Body of pancreas (tissue), 4 donors: ENCODE results near the gene ZNF628. TPM values are rescaled to one million over a fixed set of nuclear protein-coding genes. Genes with fewer than 3 reads are reported as not detected.

ENCODE experiments used
- ATAC-seq: fragments of 150-250 bp; one replicate; pipeline ENCODE4 v1.9.1; 2016
- DNase-seq, 4 donors: peaks; one replicate each; pipeline ENCODE4 v3.0.0-alpha.2; 2019
- H3K27ac ChIP-seq, 4 donors: fragments of 200-600 bp; sonication (generic); 1 replicate in 3 of 4; 2 replicates in 1 of 4; pipeline versions ENCODE4 v1.5.1 to v1.6.1; 2016 to 2019; ENCODE audit warnings: mild to moderate bottlenecking in 1 of 4, mixed read lengths in 1 of 4, moderate library complexity in 1 of 4
- H3K27me3 ChIP-seq, 2 donors: fragments of 200-600 bp; sonication (generic); one replicate each; pipeline ENCODE4 v1.6.0; 2016; ENCODE audit warnings: mild to moderate bottlenecking in 1 of 2
- H3K36me3 ChIP-seq, 2 donors: fragments of 200-600 bp; sonication (generic); replicated peaks in 1 of 2; 2 replicates each; pipeline ENCODE4 v1.5.1; 2016; ENCODE audit warnings: low read depth in 2 of 2; ENCODE audit not compliant: insufficient read depth in 1 of 2
- H3K4me1 ChIP-seq: fragments of 200-600 bp; sonication (generic); one replicate; pipeline ENCODE4 v1.6.0; 2016
- H3K4me3 ChIP-seq, 2 donors: fragments of 200-600 bp; sonication (generic); 1 replicate in 1 of 2; 2 replicates in 1 of 2; pipeline ENCODE4 v1.5.1; 2016 to 2019
- H3K9me3 ChIP-seq, 3 donors: fragments of 200-600 bp; sonication (generic); 1 replicate in 2 of 3; 2 replicates in 1 of 3; pipeline ENCODE4 v1.5.1; 2016
- CTCF ChIP-seq, 7 experiments: fragments of 450-650 bp in 4 of 7; fragments of 200-600 bp in 3 of 7; sonication (generic) in 3 of 7; IDR thresholded peaks; one replicate each; pipeline ENCODE4 v1.5.1; 2016 to 2019; ENCODE audit warnings: antibody characterized with exemption in 7 of 7
- POLR2A ChIP-seq, 3 donors: fragments of 450-650 bp; IDR thresholded peaks; one replicate each; pipeline ENCODE4 v1.6.1; 2016; ENCODE audit warnings: antibody characterized with exemption in 3 of 3, mild to moderate bottlenecking in 2 of 3
- WGBS, 2 donors: methylation state at CpG; one replicate each; pipeline ENCODE4 v1.1.5; 2017; 5-methylcytosine and 5-hydroxymethylcytosine counted together
- intact Hi-C: fragments of 100-400 bp; cut with DNase I; formaldehyde crosslinking; loops from one replicate; pipeline ENCODE4 v1.15.1; 2023
- total RNA-seq, 2 donors: library from RNA; depleted of rRNA; stranded (reverse); fragments of >200 nt; gene quantifications; one replicate each; pipeline ENCODE4 v1.1.0, GENCODE V29; 2016

The ZNF628 gene
- total RNA-seq, 2 donors from 2014 or later, result 3.4 to 8.2 TPM

DNA sequence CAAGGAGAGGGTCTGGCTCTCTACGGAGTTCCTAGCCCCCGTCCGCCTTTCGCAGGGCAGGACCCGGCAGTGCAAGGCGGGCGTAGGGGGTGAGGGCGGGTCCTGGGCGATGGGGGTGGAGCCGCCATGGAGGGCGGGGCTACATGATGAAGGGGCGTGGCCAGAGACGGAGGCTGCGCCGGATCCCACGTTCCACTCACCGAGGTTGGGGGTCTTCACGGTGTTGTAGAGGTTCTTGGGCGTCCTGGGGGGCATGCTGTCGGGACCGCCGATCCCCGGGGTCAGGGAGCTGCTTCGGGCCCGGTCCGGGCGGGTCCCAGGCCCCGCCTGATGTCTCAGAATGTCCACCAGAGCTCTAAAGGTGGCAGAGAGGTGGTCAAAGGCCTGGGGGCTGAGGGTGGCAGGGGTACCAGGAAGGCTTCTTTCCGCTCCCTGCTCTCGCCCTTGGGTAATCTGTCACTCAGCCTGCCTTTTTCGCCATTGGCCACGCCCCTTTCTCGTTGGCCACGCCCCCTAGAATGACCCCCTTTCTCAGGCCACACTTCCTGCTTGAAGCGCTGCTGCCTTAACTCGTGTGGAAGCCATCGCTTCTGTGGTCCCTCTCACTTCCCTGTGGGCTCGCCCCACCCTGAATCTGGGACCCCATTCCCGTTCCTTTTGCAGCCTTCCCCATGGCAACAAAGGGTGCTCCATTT lies 35.9 kb upstream of the ZNF628 start:
- intact Hi-C loops, result no loop called here
- TF ChIP-seq CTCF (IDR thresholded peaks at IDR 0.05), result no peak
- TF ChIP-seq POLR2A (IDR thresholded peaks at IDR 0.05), result no peak
- WGBS, 2 donors, result 5 to 6% methylated on average over 11 to 38 of the region's 39 CpGs
- no peaks in the 10 kb centered on the region for H3K4me1 ChIP-seq
- H3K9me3 ChIP-seq, result no peaks in the 10 kb centered on the region
- DNase-seq (no peak), ATAC-seq (no peak)
- no peak overlapping the region for H3K27ac ChIP-seq
- H3K27me3 ChIP-seq, result peaks cover 0 to 26% of the 10 kb centered on the region in 2 donors
- no peak overlapping the region for H3K4me3 ChIP-seq
- no peaks in the 10 kb centered on the region for H3K36me3 ChIP-seq

- Histone ChIP-seq H3K27me3 (peaks cover 0 to 26% of the 10 kb centered on the region in 2 donors), H3K9me3 (no peaks in the 10 kb centered on the region), H3K36me3 (no peaks in the 10 kb centered on the region), H3K4me1 (no peaks in the 10 kb centered on the region), H3K27ac (no peak overlapping the region), H3K4me3 (no peak overlapping the region)
- 2 to 6% methylated on average over 21 of the region's 21 CpGs for WGBS, 2 donors
- TF ChIP-seq POLR2A (IDR thresholded peaks at IDR 0.05), result no peak
- no peak for TF ChIP-seq CTCF (IDR thresholded peaks at IDR 0.05)
- intact Hi-C loops, result no loop called here
- ATAC-seq (no peak), DNase-seq (no peak)
These were observed 35.1 kb upstream of the ZNF628 start for GRCh38 chr19:55441319-55441691.

DNA sequence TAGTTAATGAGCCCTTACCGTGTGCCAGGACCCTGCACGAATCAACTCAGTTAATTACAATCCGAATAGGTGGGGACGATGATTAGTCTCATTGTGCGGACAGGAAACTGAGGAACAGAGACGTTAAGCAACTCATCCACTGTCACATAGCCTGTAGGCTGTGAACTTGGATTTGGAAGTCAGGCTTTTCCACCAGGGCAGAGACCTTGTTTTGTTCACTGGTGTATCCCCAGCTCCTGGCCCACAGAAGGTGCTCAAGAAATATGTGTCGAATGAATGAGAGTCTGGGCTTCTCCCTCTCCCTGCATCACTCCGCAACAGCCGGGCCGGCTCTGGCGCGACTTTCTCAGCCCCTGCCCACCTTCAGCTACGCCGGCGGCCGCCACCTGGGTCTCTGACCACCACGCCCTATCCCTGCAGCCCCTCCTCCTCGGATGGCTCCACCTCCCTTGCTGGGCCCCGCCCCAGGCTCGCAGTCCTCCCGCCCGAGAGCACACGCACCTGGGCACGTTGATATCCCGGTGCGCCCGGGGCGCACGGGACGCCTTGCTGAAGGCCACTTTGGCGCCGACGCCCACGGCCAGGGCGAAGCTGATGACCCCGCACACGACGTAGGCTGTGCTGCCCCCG lies 34.6 kb upstream of the ZNF628 start:
- no peak for ATAC-seq
- no peak overlapping the region for H3K27ac ChIP-seq
- H3K27me3 ChIP-seq, result peaks cover 0 to 26% of the 10 kb centered on the region in 2 donors
- no peaks in the 10 kb centered on the region for H3K4me1 ChIP-seq
- no peaks in the 10 kb centered on the region for H3K9me3 ChIP-seq
- no peaks in the 10 kb centered on the region for H3K36me3 ChIP-seq
- 2 to 6% methylated on average over 7 to 39 of the region's 39 CpGs for WGBS, 2 donors
- TF ChIP-seq POLR2A (IDR thresholded peaks at IDR 0.05), result no peak
- no peak for TF ChIP-seq CTCF (IDR thresholded peaks at IDR 0.05)
- H3K4me3 ChIP-seq, result no peak overlapping the region
- intact Hi-C loops, result no loop called here
- DNase-seq, result no peak

DNA sequence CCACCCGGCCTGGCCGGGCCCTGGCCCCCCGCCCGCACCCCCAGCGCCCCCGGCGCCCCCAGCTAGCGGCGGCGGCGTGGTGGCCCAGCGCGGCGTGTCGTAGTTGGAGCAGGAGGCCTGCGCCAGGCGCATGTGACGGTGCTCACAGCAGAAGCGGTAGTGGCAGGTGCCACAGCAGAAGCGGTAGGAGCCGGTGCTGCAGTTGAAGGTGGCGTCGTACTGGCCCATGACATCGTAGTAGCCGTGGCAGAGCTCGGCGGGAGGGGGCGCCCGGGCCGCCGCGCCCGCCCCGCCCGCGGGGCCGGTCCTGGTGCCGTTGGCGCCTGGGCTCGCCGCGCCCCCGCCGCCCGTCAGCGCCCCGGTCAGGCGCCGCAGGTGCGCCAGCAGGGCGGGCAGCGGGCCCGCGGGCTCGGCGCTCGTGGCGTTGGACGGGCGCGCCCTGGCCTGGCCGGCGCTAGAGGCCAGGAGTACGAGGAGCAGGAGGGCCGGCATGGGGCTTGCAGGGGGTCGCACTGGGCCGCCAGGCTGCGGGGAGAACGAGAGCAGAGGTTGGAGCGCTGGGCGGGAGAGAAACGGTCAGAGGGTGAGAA lies 34.0 kb upstream of the ZNF628 start:
- H3K27me3 ChIP-seq, result peaks cover 0 to 26% of the 10 kb centered on the region in 2 donors
- no peak overlapping the region for H3K27ac ChIP-seq
- H3K9me3 ChIP-seq, result no peaks in the 10 kb centered on the region
- H3K4me1 ChIP-seq, result no peaks in the 10 kb centered on the region
- H3K36me3 ChIP-seq, result no peaks in the 10 kb centered on the region
- WGBS, 2 donors, result 0 to 2% methylated on average over 18 to 48 of the region's 72 CpGs
- no peak for TF ChIP-seq POLR2A (IDR thresholded peaks at IDR 0.05)
- TF ChIP-seq CTCF (IDR thresholded peaks at IDR 0.05), result no peak
- ATAC-seq, result no peak
- no peak overlapping the region for H3K4me3 ChIP-seq
- no peak for DNase-seq
- intact Hi-C loops, result no loop called here
